NCI-H1930 (cell line): ENCODE measurements around the gene FBP2.
"Not testable (repeated sequence)": the region's sequence is repeated elsewhere in the genome, so short reads cannot be mapped to it uniquely, and the experiment has no call there.

Experiments used
- DNase-seq, 2 experiments: peaks; one replicate each; lab custom pipeline; 2025; lab: John Stamatoyannopoulos, UW

The FBP2 gene

DNA sequence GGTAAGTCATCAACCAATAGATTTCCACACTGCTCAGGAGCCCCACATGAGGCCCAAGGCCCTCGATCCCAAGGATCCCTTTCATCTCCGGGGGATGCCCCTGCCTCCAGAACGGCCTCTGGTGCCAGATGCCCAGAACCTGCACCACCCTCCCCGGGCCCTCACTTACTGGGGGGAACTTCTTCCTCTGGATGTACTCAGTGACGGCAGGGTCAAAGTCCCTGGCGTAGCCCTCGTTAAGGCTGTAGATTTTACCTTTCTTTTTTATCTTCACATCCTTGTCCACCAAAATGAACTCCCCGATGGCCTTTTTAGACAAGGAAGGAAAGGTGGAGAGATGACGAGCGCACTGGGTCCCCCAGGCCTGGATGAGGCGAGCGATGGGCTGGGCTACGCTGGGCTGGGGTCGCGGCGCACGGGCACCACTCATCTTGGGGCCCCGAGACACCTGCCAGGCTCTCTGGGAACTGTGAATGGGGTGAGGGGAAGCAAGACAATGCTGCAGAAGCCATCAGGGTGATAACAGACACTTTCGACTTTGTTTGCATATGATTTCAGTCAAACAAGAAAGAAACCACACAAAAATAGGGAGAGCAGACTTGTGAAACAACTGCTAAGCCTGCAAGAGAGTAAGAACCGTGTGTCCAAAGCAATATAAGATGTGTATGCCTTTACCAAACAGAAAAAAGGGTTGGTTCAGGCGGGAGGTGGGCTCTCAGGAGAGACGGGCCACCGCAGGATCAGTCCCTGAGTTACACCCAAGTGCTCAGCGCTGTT, 13.2 kb upstream of the FBP2 start:
- DNase-seq: no peak

- peak; percentile 15 to 48 for DNase-seq
Measured at GRCh38 chr9:94603259-94604160, 9.9 kb upstream of the FBP2 start.

DNA sequence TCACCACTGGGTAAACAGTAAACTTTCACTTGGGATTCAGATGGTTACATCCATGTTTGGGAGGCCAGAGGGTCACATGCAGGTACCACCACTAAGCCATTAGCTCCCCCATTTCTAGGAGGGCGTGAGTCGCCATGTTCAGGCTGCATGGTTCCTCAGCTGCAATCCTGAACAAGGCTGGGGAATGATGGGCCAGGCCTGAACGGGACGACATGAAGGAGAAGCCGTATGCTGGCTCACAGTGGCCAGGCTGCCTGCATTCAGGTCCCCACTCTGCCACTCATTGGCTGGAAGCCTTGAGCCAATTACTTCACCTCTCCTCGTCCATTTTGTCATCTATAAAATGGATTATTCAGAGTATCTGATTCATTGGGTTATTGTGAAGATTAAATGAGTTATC, 9.0 kb upstream of the FBP2 start:
- no peak for DNase-seq

DNA sequence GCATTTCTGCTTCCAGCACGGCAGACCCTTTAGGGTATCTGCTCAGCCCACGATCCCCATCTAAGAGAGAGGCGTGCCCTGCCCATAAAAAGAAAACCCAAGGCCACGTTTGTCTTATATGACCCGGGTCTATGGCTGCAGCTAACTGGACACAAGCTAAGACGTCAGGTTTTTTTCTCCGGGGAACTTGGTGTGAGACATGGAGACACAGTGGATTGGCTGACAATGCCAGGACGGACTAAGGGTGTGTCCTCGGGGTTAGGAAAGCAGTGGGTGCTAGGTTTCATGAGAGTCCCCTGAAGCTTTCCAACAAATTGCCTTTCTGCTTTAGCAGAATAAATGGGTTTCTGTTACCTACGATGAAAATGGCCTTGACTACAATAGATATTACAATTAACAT, 7.1 kb upstream of the FBP2 start:
- no peak for DNase-seq

- DNase-seq: no peak
Measured at GRCh38 chr9:94600258-94600657, 6.6 kb upstream of the FBP2 start.

GRCh38 chr9:94599102-94599501, 5.5 kb upstream of the FBP2 start:
- no peak for DNase-seq

GRCh38 chr9:94592683-94593082, 941 bp downstream of the FBP2 start:
- not testable (repeated sequence) for DNase-seq

DNA sequence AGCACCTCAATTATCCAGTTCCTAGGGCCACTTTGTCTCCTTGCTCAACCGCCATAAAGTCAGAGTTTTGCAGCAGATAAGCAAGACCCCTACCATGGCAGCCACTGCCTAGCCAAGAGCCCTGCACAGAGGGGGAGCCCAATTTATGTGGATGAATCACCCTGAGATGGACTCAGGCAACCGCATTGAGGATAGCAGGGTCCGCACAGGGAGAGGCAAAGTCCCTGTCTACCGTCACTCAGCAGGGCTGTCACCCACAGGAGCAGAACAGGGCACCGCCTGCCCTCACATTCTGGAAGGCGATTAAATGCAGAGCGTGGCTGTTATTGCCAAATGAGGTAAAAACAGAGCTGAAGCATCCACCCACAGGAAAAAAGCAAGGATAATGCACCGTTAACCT, 1.7 kb downstream of the FBP2 start:
- no peak for DNase-seq

GRCh38 chr9:94591046-94591545, 2.5 kb downstream of the FBP2 start:
- not testable (repeated sequence) for DNase-seq

DNA sequence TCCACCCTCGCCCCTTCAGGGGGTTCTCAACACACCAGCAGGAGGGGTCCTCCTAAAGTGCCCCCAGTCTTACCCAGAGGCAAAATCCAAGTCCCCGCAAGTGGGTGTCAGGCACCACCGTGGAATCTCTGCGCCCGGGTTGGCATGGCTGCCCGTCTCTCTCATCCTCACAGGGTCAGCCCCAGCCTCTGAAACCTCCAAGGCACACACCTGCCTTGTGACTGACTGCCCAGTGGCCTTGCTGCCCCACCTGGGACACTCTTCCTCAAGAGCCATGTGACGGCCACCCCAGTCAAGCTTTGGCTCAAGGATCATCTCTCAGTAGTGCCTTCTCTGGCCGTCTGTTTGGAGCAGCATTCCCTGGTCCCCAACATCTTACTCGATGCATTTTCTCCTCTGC, 4.9 kb downstream of the FBP2 start:
- DNase-seq: no peak

DNA sequence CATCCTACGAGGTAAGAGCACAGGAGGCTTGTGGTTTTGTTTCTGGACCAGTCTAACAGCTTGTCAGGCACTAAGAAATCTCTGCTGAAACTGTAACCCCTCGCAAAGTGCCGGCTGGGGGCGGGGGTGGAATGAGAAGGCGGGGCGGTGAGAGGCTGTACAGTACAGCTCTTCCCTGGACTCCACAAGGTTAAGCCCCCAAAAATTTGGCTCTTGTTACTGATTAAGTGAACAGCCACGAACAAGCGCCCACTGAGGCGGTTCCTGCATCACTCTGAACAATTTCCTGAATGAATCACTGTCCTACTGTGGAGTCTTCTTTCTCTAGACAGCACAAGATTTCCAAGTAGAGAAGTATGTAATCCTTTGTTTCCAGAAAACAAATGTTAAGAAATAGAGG, 6.8 kb downstream of the FBP2 start:
- DNase-seq: no peak

- no peak for DNase-seq
Measured at GRCh38 chr9:94586316-94586715, 7.3 kb downstream of the FBP2 start.

GRCh38 chr9:94584555-94584954, 9.1 kb downstream of the FBP2 start:
- no peak for DNase-seq

DNA sequence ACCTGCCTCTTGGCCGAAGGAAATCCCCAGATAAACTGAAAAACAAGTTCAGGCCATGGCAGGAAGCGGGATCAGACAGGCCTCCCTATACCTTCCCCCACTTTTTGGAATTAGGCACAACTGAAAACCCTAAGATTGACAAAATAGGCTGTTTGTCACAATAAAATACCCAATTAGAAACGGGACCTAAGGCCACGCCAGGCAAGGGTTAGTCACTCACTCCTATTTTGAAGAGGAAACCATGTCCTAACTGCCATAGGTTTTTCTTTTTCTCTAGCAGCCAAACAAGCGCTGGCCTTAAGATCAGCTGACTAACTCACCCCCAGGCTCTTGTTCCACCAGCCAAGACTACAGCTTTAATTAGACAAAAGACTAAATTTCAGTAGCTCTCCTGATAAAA, 11.9 kb downstream of the FBP2 start:
- DNase-seq: no peak

DNA sequence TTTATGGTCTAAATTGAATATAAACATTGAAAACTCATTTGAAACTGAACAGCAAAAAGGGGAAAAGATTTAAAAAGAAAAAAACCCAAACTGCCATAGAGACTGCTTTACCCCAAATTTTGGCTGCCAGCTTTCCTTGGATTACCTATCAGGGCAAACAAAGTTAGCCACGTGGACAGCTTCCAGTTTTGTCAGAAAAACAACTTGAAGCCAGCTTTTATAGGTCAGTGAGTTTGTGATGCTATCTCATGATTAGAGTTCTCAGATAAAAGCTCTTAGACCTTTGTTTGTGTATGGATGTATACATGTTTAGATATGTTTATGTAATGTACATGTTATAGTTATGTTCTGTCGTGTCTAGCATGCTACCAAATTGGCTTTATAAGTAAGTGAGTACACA, 16.1 kb downstream of the FBP2 start:
- no peak for DNase-seq

DNA sequence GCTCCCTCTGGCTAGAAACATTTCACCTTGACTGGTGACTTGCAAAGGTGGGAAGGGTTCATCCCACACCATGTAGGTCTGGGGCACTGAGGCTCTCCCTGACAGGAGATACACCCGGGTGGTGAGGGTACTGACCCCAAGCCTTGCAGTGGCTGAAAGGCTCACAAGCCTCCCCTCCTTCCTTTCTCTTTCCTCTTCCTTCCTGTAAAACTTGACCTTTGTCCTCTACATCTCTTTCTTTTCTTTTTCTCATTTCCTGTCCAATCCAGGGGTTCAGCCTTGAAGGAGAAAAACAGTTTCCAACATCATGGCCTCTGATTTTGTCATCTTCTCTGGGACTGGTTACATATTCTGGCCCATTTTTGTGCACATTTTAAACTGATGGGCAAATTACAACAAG, 16.6 kb downstream of the FBP2 start:
- DNase-seq: no peak

DNA sequence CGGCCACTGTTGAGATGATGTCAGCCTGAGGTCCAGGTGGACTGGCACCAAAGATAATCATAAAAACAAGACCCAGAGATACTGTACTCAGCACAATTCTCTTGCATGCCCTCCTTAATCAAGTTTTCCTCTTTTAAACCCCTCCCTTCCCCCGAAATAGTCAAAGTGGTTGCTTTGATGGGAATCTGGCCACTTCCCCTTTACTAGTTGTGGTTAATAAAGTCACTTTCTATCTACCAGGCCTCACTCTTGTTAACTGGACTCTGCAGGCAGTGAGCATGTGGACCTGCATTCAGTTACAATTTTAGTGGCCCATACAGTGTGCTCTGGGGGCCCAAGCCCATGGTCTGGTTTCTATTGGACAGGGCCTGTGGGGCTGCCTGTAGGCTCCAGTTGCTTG, 17.5 kb downstream of the FBP2 start:
- no peak for DNase-seq

DNA sequence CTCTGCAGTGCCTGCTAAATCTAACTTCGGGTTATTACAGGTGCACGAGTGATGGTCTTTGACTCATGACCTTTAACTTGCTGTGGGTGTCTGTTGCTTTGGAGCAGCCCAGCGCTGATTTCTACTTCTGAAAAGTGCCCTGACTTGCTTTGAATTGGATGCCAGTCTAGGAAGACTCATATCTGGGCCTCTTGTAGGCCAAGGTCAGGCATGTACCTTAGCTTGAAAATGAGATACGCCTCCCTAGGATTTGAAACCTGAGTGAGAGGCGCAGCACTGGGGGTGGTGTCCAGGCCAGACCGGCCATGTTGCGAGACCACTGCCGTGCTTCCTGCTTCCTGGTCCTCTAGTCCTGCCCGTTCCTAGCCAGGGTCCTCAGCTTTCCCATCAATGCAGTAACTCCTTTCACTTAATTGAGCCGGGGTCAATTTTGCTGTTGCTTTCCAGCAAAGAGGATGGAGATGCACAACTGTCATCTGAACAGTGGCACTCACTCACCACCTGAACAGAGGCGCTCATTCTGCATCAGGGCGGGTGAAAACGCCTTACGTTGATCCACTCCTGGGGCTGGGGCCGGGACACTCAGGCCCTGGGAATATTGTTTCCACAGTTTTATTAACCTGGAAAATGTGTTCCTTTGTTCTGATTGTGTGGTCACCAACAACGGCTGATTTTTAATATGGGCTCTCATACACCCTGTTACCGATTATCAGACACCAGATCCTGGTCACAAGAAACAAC, 24.5 kb downstream of the FBP2 start:
- DNase-seq: no peak

GRCh38 chr9:94568250-94568889, 25.3 kb downstream of the FBP2 start:
- DNase-seq: no peak

DNA sequence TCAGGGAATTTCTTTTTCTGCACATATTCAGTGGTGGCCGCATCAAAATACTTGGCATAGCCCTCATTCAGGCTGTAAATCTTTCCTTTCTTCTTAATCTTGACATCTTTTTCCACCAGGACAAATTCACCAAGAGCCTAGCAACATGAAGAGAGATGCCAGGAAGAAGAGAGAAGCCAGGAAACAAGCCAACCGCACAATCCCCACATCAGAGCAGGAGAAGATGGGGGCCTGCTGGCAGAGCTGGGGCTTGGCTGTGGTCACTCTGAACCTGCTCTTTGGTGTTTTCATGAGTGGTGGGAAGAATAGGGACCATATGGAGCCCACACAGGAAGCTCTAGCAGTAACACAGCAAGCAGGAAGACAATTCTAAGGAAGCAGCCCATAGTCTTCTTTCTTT, 26.4 kb downstream of the FBP2 start:
- DNase-seq: no peak

- DNase-seq: no peak
Measured at GRCh38 chr9:94566550-94566949, 27.1 kb downstream of the FBP2 start.

GRCh38 chr9:94564279-94564678, 29.3 kb downstream of the FBP2 start:
- DNase-seq: not testable (repeated sequence)
